Posterior cingulate gyrus (tissue), 11 donors: ENCODE data around the gene ALPK3.

Experiments
- DNase-seq, 10 donors: peaks; one replicate each; pipeline versions ENCODE4 v3.0.0 to v3.0.0-alpha.2; 2020 to 2021; ENCODE audit warnings: mixed read lengths in 3 of 10
- intact Hi-C: fragments of 100-400 bp; cut with DNase I; formaldehyde crosslinking; loops from one replicate; pipeline ENCODE4 v1.15.1; 2023

Gene ALPK3, protein sequence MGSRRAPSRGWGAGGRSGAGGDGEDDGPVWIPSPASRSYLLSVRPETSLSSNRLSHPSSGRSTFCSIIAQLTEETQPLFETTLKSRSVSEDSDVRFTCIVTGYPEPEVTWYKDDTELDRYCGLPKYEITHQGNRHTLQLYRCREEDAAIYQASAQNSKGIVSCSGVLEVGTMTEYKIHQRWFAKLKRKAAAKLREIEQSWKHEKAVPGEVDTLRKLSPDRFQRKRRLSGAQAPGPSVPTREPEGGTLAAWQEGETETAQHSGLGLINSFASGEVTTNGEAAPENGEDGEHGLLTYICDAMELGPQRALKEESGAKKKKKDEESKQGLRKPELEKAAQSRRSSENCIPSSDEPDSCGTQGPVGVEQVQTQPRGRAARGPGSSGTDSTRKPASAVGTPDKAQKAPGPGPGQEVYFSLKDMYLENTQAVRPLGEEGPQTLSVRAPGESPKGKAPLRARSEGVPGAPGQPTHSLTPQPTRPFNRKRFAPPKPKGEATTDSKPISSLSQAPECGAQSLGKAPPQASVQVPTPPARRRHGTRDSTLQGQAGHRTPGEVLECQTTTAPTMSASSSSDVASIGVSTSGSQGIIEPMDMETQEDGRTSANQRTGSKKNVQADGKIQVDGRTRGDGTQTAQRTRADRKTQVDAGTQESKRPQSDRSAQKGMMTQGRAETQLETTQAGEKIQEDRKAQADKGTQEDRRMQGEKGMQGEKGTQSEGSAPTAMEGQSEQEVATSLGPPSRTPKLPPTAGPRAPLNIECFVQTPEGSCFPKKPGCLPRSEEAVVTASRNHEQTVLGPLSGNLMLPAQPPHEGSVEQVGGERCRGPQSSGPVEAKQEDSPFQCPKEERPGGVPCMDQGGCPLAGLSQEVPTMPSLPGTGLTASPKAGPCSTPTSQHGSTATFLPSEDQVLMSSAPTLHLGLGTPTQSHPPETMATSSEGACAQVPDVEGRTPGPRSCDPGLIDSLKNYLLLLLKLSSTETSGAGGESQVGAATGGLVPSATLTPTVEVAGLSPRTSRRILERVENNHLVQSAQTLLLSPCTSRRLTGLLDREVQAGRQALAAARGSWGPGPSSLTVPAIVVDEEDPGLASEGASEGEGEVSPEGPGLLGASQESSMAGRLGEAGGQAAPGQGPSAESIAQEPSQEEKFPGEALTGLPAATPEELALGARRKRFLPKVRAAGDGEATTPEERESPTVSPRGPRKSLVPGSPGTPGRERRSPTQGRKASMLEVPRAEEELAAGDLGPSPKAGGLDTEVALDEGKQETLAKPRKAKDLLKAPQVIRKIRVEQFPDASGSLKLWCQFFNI (N-terminal part only)

DNA sequence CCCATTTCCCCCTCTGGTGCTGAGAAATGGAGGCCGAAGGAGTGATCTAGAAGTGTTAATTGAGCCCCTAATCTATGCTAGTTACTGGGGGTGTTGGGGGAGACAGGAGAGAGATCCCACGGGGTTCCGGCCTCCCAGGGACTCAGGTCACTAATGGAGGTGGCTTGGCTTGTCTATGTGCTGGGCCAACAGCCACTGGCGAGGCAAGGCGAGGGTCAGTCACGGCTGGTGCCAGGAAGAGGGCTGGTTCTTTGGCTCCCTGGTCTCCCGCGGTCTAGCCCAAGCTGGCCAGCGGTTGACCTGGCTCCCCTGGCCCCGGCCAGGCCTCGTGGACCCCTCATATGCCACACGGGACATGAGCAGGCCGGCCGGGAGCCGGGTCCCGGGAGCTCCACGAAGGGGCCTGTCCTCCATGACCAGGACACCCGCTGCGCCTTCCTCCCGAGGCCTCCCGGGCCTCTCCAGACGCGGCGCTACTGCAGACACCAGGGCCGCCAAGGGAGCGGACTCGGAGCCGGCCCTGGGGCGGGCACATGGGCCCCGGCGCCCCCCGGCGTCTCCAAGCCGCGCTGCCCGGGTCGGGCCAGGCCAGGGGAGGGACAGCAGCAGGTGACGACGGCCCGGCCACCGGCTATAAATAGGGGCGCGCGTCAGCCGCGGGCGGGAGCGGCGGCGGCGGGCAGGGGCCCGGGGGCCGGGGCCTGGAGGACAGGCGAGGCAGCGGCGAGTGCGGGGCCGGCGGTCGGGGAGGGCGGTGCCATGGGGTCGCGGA lies at the start of gene ALPK3:
TSS of gene ALPK3 (plus strand) at position 663 of the 772 bp plus-strand sequence. CDS start at position 760, 97 bp downstream.
- intact Hi-C loops: loop anchor here (10.0 kb wide), 1 partner anchor 62 kb away; no protein-coding TSS in a partner anchor
- DNase-seq: peak in 4 of 10 donors; percentile 27 to 83 (median 79)

- intact Hi-C loops: no loop called here
- DNase-seq: no peak
These were observed 45.1 kb upstream of the ALPK3 start for GRCh38 chr15:84772031-84772430.

GRCh38 chr15:84772467-84772866 lies 44.7 kb upstream of the ALPK3 start:
- intact Hi-C loops: no loop called here
- no peak for DNase-seq

- no peak for DNase-seq
- intact Hi-C loops: no loop called here
These were observed 43.4 kb upstream of the ALPK3 start for GRCh38 chr15:84773716-84774115.

DNA sequence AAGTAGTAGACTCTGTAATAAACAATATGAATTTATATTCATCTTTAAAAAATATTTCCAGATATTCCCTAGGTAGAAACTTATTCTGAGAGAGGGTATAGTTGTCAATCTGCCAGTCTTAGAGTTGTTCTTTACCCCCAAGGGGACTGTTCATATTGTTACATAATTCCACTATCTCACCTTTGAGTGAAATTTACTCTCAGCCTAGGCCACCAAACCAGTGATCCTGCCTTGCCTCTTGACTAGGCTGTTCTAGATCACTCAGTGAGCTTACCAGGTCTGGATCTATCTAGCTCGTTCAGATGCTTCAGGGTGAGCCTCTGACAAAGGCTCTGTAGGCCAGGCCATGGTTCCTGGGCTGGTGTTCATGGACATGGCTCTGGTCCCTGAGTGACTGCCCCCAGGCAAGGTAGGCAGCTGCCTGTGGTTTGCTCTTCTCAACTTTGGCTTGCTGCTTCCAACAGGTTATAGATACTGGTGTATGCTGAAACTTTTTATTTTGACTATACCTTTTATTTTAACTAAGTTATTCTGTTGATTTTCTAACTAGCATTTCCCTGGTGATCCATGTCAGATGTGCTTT lies 41.2 kb upstream of the ALPK3 start:
- DNase-seq: no peak
- intact Hi-C loops: no loop called here

DNA sequence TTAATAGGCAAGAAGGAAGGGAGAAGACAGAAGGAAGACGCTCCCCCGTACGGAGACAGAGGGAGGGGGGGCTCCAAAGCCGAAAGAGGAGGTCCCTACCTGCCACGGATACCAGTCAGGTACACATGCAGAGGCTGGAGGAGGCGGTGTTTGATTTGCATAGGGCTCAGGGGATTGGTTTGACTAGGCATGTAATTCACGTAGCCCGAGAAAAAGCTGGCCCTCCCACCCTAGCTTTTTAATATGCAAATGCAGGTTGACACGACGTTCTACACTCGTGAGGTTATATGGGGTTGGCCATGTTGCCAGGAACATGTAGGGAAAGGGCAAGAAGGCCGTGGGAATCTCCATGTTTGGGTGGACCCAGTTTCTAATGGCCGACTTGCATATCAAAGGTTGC lies 39.0 kb upstream of the ALPK3 start:
- intact Hi-C loops: no loop called here
- DNase-seq: no peak

DNA sequence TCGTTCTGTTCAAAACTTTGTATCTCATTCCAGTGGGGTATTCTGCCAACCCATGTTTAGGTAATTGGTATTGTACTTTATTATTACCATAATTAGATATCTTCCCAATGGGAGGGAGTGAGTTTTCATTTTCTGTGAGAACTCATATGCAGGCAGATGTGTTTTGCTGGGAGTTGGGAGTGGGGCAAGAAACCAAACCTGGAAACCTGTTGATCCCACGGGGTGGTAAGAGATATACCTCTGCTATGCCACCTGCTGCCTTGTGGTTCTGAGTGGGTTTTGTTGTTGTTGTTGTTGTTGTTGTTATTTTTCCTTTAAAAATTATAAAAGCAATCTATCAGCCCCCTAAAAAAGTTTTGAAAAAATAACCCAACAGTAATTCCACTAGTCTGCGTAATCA lies 36.7 kb upstream of the ALPK3 start:
- intact Hi-C loops: no loop called here

DNA sequence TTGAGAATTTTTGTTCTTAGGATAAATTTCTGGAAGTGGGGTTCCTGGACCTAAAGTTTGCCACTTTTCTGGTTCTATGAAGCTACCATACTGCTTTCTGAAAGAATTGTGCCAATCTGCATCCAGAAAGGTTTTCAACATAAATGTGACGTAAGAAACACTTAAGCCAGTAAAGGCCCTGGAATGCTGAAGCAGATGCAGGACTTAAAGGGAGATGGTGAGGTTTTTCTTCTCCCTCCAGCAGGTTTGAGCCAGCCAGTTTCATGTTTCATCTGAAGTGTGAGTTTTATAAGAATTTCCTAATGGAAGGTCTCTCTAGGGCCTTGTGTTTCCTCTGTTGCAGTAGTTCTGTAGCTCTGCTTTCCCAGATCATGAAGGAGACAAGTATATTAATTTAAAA lies 35.7 kb upstream of the ALPK3 start:
- DNase-seq: no peak
- intact Hi-C loops: no loop called here

More for the DNA sequence above, 36.7 kb upstream of the ALPK3 start:
- no peak for DNase-seq

- intact Hi-C loops: no loop called here
- DNase-seq: no peak
These were observed 34.8 kb upstream of the ALPK3 start for GRCh38 chr15:84782346-84782745.

GRCh38 chr15:84783493-84784251 lies 33.5 kb upstream of the ALPK3 start:
- DNase-seq: no peak
- intact Hi-C loops: no loop called here

DNA sequence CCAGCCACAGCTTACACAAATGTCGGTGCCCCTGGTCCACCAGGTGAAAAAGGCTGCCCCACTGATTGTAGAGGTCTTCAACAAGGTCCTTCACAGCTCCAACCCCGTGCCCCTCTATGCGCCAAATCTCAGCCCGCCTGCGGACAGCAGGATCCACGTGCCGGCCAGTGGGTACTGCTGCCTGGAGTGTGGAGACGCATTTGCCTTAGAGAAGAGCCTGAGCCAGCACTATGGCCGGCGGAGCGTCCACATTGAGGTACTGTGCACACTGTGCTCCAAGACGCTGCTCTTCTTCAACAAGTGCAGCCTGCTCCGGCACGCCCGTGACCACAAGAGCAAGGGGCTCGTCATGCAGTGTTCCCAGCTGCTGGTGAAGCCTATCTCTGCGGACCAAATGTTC lies 32.9 kb upstream of the ALPK3 start:
- no peak for DNase-seq
- intact Hi-C loops: no loop called here

DNA sequence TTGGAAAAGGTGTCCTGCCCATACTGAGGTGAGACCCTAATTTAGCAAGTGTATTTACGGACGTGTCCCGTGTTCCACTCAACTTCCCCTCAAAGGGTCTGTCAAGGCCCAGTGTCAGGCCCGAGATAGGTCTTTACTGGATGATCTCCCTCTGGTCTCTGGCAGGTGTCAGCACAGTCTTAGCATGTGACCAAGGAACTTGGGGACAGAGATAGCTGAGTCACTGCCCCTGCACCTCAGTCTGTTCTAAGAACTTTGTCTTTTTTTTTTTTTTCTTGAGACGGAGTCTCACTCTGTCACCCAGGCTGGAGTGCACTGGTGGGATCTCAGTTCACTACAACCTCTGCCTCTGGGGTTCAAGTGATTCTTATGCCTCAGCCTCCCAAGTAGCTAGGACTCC lies 32.1 kb upstream of the ALPK3 start:
- DNase-seq: no peak
- intact Hi-C loops: no loop called here

DNA sequence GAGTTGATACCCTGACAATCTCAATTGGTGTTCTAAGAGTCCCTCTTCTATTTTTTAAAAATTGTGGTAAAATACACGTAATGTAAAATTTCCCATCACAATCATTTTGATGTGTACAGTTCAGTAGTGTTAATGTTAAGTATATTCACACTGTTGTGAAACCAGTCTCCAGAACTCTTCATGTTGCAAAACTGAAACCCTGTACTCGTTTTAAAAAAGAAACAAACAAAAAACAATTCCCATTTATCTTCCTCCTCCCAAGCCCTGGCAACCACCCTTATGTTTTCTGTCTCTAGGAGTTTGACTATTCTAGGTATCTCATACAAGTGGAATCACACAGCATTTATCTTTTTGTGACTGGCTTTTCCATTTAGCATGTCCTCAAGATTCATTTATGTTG lies 28.7 kb upstream of the ALPK3 start:
- DNase-seq: no peak
- intact Hi-C loops: no loop called here

DNA sequence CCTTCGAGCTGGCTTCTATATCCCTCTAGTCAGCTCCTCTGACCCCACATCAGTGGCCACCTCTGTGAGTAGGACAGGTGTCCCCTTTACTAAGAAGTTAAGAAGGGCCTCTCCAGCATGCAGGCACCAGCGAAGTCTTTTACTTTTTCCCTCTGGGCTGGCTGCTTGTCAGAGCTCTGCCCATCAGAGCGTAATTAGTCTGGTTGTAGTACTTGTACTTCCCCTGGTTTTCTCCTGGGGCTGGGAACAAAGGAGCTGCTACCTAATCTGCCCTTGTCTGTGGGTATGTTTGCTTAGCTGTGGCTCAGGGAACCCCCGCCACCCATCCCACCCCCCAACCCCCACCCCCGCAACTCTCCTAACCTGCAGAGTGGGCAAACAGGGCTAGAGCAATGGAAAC lies 27.4 kb upstream of the ALPK3 start:
- no peak for DNase-seq
- intact Hi-C loops: no loop called here

DNA sequence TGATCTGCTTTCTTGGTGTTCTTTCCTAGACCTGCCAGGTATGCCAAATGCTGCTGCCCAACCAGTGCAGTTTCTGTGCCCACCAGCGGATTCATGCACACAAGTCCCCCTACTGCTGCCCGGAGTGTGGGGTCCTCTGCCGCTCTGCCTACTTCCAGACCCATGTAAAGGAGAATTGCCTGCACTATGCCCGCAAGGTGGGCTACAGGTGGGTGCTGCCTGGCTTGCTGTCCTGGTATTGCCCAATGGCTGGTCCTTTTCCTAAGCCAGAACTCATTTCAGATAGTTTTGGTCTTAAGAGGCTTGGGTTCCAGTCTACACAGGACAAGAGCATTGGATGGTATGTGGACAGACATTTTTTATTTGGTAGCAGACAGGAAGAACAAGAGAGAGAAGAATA lies 26.5 kb upstream of the ALPK3 start:
- intact Hi-C loops: no loop called here
- no peak for DNase-seq

DNA sequence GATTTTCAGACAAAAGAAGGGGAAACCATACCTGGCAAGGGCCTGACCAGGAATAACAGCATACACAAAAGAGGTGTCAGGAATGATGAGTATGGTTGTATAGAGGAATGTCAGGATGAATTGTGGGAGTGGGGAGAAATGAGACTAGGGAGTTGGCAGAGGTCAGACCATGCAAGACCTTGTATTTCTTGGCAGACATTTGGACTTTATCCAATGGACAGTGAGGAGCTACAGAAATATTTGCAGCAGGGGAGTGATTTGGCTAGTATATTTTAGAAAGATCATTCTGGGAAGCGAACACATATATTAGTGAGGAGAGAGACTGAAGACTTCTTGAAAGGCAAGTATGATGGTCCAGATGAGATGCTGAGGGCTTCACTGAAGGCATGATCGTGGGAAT lies 25.4 kb upstream of the ALPK3 start:
- intact Hi-C loops: no loop called here
- DNase-seq: no peak

DNA sequence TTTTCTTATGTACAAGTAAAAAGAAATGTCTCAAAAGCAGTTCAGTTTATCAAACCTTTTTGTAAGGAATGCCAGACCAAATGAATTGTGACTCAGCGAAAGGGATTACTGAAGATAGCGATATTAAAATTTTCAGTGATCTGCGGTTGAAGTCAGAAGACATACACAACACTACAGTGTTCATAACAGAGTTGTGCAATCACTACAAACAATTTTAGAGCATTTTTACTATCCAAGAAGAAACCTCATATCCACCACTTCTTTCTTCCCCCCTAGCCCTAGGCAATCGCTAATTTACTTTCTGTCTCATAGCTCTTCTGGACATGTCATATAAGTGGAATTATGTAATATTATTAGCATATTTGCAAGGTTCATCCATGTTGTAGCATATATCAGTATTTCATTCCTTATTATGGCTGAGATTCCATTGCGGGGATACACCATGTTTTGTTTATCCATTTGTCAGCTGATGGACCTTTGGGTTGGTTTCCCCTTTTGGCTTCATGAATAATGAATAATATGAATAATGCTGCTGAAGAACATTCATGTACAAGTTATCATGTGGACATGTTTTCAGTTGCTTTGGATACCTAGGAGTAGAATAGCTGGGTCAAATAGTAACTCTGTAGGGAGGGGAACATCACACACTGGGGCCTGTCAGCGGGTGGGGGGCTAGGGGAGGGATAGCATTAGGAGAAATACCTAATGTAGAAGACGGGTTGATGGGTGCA lies 23.6 kb upstream of the ALPK3 start:
- DNase-seq: no peak
- intact Hi-C loops: no loop called here

DNA sequence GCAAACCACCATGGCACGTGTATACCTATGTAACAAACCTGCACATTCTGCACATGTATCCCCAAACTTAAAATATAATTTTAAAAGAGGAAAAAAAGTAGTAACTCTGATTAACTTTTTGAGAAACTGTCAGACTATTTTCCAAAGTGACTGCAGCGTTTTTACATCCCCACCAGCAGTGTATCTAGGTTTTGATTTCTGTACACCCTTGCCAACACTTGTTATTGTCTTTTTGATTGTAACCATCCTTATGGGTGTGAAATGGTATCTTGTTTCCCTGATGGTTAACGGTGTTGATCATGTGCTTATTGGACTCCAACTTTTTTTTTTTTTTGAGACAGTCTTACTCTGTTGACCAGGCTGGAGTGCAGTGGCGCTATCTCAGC lies 23.0 kb upstream of the ALPK3 start:
- intact Hi-C loops: no loop called here
- DNase-seq: no peak
